ENCODE measurements around the gene AIG1.

The AIG1 gene

GRCh38 chr6:143369971-143370370, 309.3 kb downstream of the AIG1 start:
- POLR2A ChIA-PET = no interaction called here
- Histone ChIP-seq H3K36me3 (ENCODE audit: control insufficient read depth in 4 of 4, insufficient read depth in 4 of 4, low read length in 3 of 4) (no peaks in the 10 kb centered on the region), H3K27me3 (replicated peaks in 2 of 5; ENCODE audit: control insufficient read depth in 4 of 5, insufficient read depth in 5 of 5, low read length in 4 of 5) (no peaks in the 10 kb centered on the region), H3K9me3 (ENCODE audit: control extremely low read depth in 1 of 5, control insufficient read depth in 4 of 5, insufficient read depth in 2 of 5, low read depth in 1 of 5, low read length in 4 of 5) (no peaks in the 10 kb centered on the region), H3K4me1 (ENCODE audit: control extremely low read depth in 1 of 4, control insufficient read depth in 4 of 4, insufficient read depth in 4 of 4, low read length in 3 of 4) (peaks cover 0 to 2% (median 0%) of the 10 kb centered on the region in 4 experiments), H3K27ac (ENCODE audit: insufficient read depth in 1 of 2, low read depth in 1 of 2, low read length in 2 of 2, poor library complexity in 1 of 2, severe bottlenecking in 2 of 2) (no peak overlapping the region), H3K4me3 (ENCODE audit: control insufficient read depth in 1 of 7, extremely low read depth in 1 of 7, insufficient read depth in 4 of 7, low read depth in 2 of 7, low read length in 6 of 7) (no peak overlapping the region)
- CTCF ChIA-PET = no interaction called here
- DNase-seq = no peak
- WGBS (ENCODE audit: insufficient coverage) = 100% methylated on average over 2 of the region's 3 CpGs

DNA sequence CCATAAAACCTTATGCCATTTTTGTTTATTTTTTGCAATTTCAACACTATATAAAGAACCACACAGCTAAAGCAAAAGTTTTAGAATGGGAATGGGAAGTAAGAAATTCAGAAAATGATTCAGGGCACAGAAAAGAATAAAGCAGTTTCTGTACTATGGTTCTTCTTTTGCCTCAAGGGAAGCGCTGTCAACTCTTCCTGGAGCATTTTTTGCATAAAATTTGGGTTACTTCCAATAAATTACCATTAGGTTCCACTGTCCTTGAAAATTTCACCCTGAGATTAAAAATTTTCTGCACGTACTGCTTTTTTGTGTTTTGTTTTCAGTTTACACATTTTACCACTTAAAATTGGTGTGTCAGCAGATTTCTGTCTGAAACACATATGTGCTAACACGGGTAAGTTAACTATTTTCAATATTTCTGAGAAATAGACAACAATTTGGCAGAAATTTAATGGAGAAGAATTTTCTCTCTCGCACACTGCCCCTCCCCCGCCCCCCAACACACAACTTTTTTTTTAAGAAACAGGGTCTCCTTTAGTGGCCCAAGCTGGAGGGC, 310.2 kb downstream of the AIG1 start:
- CTCF ChIA-PET = no interaction called here
- H3K4me3 ChIP-seq (ENCODE audit: control insufficient read depth in 1 of 7, extremely low read depth in 1 of 7, insufficient read depth in 4 of 7, low read depth in 2 of 7, low read length in 6 of 7) = no peak overlapping the region
- 93% methylated on average over 2 of the region's 5 CpGs for WGBS (ENCODE audit: insufficient coverage)
- no peaks in the 10 kb centered on the region for H3K9me3 ChIP-seq (ENCODE audit: control extremely low read depth in 1 of 5, control insufficient read depth in 4 of 5, insufficient read depth in 2 of 5, low read depth in 1 of 5, low read length in 4 of 5)
- H3K27ac ChIP-seq (ENCODE audit: insufficient read depth in 1 of 2, low read depth in 1 of 2, low read length in 2 of 2, poor library complexity in 1 of 2, severe bottlenecking in 2 of 2) = no peak overlapping the region
- H3K27me3 ChIP-seq (replicated peaks in 2 of 5; ENCODE audit: control insufficient read depth in 4 of 5, insufficient read depth in 5 of 5, low read length in 4 of 5) = no peaks in the 10 kb centered on the region
- H3K36me3 ChIP-seq (ENCODE audit: control insufficient read depth in 4 of 4, insufficient read depth in 4 of 4, low read length in 3 of 4) = no peaks in the 10 kb centered on the region
- POLR2A ChIA-PET = no interaction called here
- no peak for DNase-seq
- peaks cover 0 to 2% (median 0%) of the 10 kb centered on the region in 4 experiments for H3K4me1 ChIP-seq (ENCODE audit: control extremely low read depth in 1 of 4, control insufficient read depth in 4 of 4, insufficient read depth in 4 of 4, low read length in 3 of 4)

DNA sequence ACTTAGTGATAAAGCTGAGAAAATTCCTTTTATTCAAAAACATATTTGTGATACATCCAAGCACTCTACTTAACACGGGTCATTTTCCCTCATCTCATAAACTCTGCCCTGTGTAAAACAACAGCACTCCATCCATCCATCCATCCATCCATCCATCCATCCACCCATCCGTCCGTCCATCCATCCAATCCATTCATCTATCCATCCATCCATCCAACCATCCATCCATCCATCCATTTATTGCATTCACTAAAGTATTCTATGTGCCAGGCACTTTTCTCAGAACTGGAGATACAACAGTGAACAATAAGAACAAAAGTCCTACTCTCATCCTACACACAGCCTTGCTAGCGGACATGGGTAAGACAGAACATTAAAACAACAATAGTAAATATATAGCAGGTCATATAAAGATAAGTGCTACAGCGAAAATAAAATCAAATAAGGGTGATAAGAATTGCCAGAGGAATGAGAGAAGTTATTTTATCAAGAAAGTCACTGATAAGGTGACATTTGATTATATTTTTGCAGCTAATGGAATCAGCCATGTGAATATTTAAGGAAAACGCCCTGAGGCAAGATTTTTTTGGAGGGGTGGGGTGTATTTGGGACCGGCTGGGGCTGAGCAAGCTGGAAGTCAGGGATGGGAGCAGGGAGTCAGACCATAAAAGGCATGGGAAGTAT, 311.7 kb downstream of the AIG1 start:
- Histone ChIP-seq H3K27ac (ENCODE audit: insufficient read depth in 1 of 2, low read depth in 1 of 2, low read length in 2 of 2, poor library complexity in 1 of 2, severe bottlenecking in 2 of 2) (no peak overlapping the region), H3K9me3 (ENCODE audit: control extremely low read depth in 1 of 5, control insufficient read depth in 4 of 5, insufficient read depth in 2 of 5, low read depth in 1 of 5, low read length in 4 of 5) (no peaks in the 10 kb centered on the region), H3K4me1 (ENCODE audit: control extremely low read depth in 1 of 4, control insufficient read depth in 4 of 4, insufficient read depth in 4 of 4, low read length in 3 of 4) (no peaks in the 10 kb centered on the region), H3K4me3 (ENCODE audit: control insufficient read depth in 1 of 7, extremely low read depth in 1 of 7, insufficient read depth in 4 of 7, low read depth in 2 of 7, low read length in 6 of 7) (no peak overlapping the region), H3K27me3 (replicated peaks in 2 of 5; ENCODE audit: control insufficient read depth in 4 of 5, insufficient read depth in 5 of 5, low read length in 4 of 5) (no peaks in the 10 kb centered on the region), H3K36me3 (ENCODE audit: control insufficient read depth in 4 of 4, insufficient read depth in 4 of 4, low read length in 3 of 4) (no peaks in the 10 kb centered on the region)
- WGBS (ENCODE audit: insufficient coverage) = 93% methylated on average over 5 of the region's 7 CpGs
- DNase-seq = no peak
- CTCF ChIA-PET = no interaction called here
- POLR2A ChIA-PET = no interaction called here

DNA sequence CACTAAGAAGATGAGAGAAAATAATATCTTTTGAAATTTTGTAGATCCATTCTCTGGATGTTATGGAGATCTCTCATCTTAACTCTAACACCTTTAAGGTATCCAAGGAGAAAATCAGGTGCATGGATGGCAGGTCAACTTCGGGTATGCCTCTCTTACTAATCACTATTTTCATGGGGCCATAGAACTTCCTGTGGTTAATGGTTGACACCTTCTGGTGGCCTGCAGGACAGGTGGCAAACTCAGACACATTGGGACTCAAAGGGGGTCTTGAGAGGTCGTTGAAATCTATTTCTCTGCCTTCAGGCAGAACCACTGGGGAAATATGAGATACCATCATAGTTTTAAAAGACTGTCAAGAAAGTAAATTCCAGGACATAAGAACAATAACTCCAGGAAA, 313.3 kb downstream of the AIG1 start:
- Histone ChIP-seq H3K36me3 (ENCODE audit: control insufficient read depth in 4 of 4, insufficient read depth in 4 of 4, low read length in 3 of 4) (no peaks in the 10 kb centered on the region), H3K4me1 (ENCODE audit: control extremely low read depth in 1 of 4, control insufficient read depth in 4 of 4, insufficient read depth in 4 of 4, low read length in 3 of 4) (no peaks in the 10 kb centered on the region), H3K4me3 (ENCODE audit: control insufficient read depth in 1 of 7, extremely low read depth in 1 of 7, insufficient read depth in 4 of 7, low read depth in 2 of 7, low read length in 6 of 7) (no peak overlapping the region), H3K27ac (ENCODE audit: insufficient read depth in 1 of 2, low read depth in 1 of 2, low read length in 2 of 2, poor library complexity in 1 of 2, severe bottlenecking in 2 of 2) (no peak overlapping the region), H3K9me3 (ENCODE audit: control extremely low read depth in 1 of 5, control insufficient read depth in 4 of 5, insufficient read depth in 2 of 5, low read depth in 1 of 5, low read length in 4 of 5) (peaks cover 0 to 4% (median 0%) of the 10 kb centered on the region in 5 experiments), H3K27me3 (replicated peaks in 2 of 5; ENCODE audit: control insufficient read depth in 4 of 5, insufficient read depth in 5 of 5, low read length in 4 of 5) (no peaks in the 10 kb centered on the region)
- WGBS (ENCODE audit: insufficient coverage) = 71% methylated on average over 2 of the region's 2 CpGs
- no peak for DNase-seq
- CTCF ChIA-PET = no interaction called here
- POLR2A ChIA-PET = no interaction called here

DNA sequence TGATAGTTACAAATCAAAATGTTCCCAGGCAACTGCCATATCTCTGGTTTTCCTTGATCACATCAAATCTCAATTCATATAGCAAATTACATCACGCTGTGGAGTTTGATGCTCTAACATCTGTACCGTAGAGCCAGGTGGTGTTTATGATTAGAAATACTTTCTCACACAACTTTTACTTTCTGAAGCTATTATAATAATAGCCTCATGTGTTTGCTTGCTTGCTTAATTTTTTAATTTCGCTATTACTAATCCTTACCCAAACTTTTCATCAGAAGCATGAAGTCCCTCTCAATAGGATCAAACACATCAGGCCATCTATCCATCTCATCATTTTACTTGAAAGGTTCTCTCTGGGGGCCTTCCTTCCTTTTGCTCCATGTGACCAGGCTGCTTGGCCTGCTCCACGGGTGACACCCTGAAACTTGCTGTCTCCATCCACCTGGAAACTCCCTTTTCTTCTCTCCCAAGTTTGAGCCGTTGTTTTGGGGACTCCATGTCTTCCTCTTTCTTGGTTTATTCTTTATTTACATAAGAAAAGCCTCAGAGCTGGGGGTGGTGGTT, 314.4 kb downstream of the AIG1 start:
- Histone ChIP-seq H3K9me3 (ENCODE audit: control extremely low read depth in 1 of 5, control insufficient read depth in 4 of 5, insufficient read depth in 2 of 5, low read depth in 1 of 5, low read length in 4 of 5) (peaks cover 0 to 4% (median 0%) of the 10 kb centered on the region in 5 experiments), H3K27ac (ENCODE audit: insufficient read depth in 1 of 2, low read depth in 1 of 2, low read length in 2 of 2, poor library complexity in 1 of 2, severe bottlenecking in 2 of 2) (no peak overlapping the region), H3K27me3 (replicated peaks in 2 of 5; ENCODE audit: control insufficient read depth in 4 of 5, insufficient read depth in 5 of 5, low read length in 4 of 5) (no peaks in the 10 kb centered on the region), H3K4me1 (ENCODE audit: control extremely low read depth in 1 of 4, control insufficient read depth in 4 of 4, insufficient read depth in 4 of 4, low read length in 3 of 4) (no peaks in the 10 kb centered on the region), H3K4me3 (ENCODE audit: control insufficient read depth in 1 of 7, extremely low read depth in 1 of 7, insufficient read depth in 4 of 7, low read depth in 2 of 7, low read length in 6 of 7) (no peak overlapping the region), H3K36me3 (ENCODE audit: control insufficient read depth in 4 of 4, insufficient read depth in 4 of 4, low read length in 3 of 4) (no peaks in the 10 kb centered on the region)
- WGBS (ENCODE audit: insufficient coverage) = 78% methylated on average over 3 of the region's 5 CpGs
- POLR2A ChIA-PET = no interaction called here
- DNase-seq = no peak
- CTCF ChIA-PET = no interaction called here

GRCh38 chr6:143376375-143376774, 315.7 kb downstream of the AIG1 start:
- H3K4me1 ChIP-seq (ENCODE audit: control extremely low read depth in 1 of 4, control insufficient read depth in 4 of 4, insufficient read depth in 4 of 4, low read length in 3 of 4) = no peaks in the 10 kb centered on the region
- H3K27me3 ChIP-seq (replicated peaks in 2 of 5; ENCODE audit: control insufficient read depth in 4 of 5, insufficient read depth in 5 of 5, low read length in 4 of 5) = no peaks in the 10 kb centered on the region
- no peak overlapping the region for H3K4me3 ChIP-seq (ENCODE audit: control insufficient read depth in 1 of 7, extremely low read depth in 1 of 7, insufficient read depth in 4 of 7, low read depth in 2 of 7, low read length in 6 of 7)
- no peak for DNase-seq
- H3K9me3 ChIP-seq (ENCODE audit: control extremely low read depth in 1 of 5, control insufficient read depth in 4 of 5, insufficient read depth in 2 of 5, low read depth in 1 of 5, low read length in 4 of 5) = peaks cover 0 to 4% (median 0%) of the 10 kb centered on the region in 5 experiments
- no peak overlapping the region for H3K27ac ChIP-seq (ENCODE audit: insufficient read depth in 1 of 2, low read depth in 1 of 2, low read length in 2 of 2, poor library complexity in 1 of 2, severe bottlenecking in 2 of 2)
- POLR2A ChIA-PET = interaction anchor here (0.6 kb wide), 1 partner anchor 1017 kb away, joined by 3 read pairs; no protein-coding TSS in a partner anchor
- CTCF ChIA-PET = no interaction called here
- WGBS (ENCODE audit: insufficient coverage) = 100% methylated on average over 1 of the region's 3 CpGs
- no peaks in the 10 kb centered on the region for H3K36me3 ChIP-seq (ENCODE audit: control insufficient read depth in 4 of 4, insufficient read depth in 4 of 4, low read length in 3 of 4)

DNA sequence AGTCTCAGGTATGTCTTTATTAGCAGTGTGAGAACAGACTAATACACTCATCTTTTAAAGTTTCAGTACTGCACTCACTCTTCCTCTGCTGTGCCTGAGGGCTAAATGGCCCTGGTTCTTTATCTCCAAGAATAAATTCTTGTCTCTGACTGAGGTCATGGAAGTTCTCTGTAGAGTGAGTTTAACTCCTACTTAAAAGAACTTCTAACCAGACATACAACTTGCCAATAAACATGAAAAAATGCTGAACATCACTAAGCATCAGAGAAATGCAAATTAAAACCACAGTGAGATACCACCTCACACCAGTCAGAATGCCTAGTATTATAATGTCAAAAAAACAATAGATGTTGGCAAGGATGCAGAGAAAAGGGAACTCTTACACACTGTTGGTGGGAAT, 316.2 kb downstream of the AIG1 start:
- no peak for DNase-seq
- H3K27me3 ChIP-seq (replicated peaks in 2 of 5; ENCODE audit: control insufficient read depth in 4 of 5, insufficient read depth in 5 of 5, low read length in 4 of 5) = no peaks in the 10 kb centered on the region
- H3K4me1 ChIP-seq (ENCODE audit: control extremely low read depth in 1 of 4, control insufficient read depth in 4 of 4, insufficient read depth in 4 of 4, low read length in 3 of 4) = no peaks in the 10 kb centered on the region
- POLR2A ChIA-PET = interaction anchor here (0.6 kb wide), 1 partner anchor 1018 kb away, joined by 3 read pairs; no protein-coding TSS in a partner anchor
- no peak overlapping the region for H3K27ac ChIP-seq (ENCODE audit: insufficient read depth in 1 of 2, low read depth in 1 of 2, low read length in 2 of 2, poor library complexity in 1 of 2, severe bottlenecking in 2 of 2)
- no peaks in the 10 kb centered on the region for H3K36me3 ChIP-seq (ENCODE audit: control insufficient read depth in 4 of 4, insufficient read depth in 4 of 4, low read length in 3 of 4)
- CTCF ChIA-PET = no interaction called here
- H3K4me3 ChIP-seq (ENCODE audit: control insufficient read depth in 1 of 7, extremely low read depth in 1 of 7, insufficient read depth in 4 of 7, low read depth in 2 of 7, low read length in 6 of 7) = no peak overlapping the region
- peaks cover 0 to 4% (median 0%) of the 10 kb centered on the region in 5 experiments for H3K9me3 ChIP-seq (ENCODE audit: control extremely low read depth in 1 of 5, control insufficient read depth in 4 of 5, insufficient read depth in 2 of 5, low read depth in 1 of 5, low read length in 4 of 5)

All from common myeloid progenitor, CD34-positive (primary cell).